SHP77 treated with DMSO at 0.1 percent for 48 hours (cell line): ENCODE data around the gene ACP7.

Source experiments
- DNase-seq: peaks from one replicate; lab custom pipeline; 2025; lab: John Stamatoyannopoulos, UW

ACP7 gene

GRCh38 chr19:39150235-39150634 lies 66.1 kb downstream of the ACP7 start:
- no peak for DNase-seq

- DNase-seq, result no peak
Observed at GRCh38 chr19:39150807-39151600, 66.8 kb downstream of the ACP7 start.

- DNase-seq, result no peak
Observed at GRCh38 chr19:39152066-39152465, 67.9 kb downstream of the ACP7 start.

GRCh38 chr19:39154100-39154628 lies 70.0 kb downstream of the ACP7 start:
- no peak for DNase-seq

GRCh38 chr19:39154629-39155100 lies 70.5 kb downstream of the ACP7 start:
- no peak for DNase-seq

- no peak for DNase-seq
Observed at GRCh38 chr19:39155114-39155700, 71.0 kb downstream of the ACP7 start.

GRCh38 chr19:39155741-39156140 lies 71.6 kb downstream of the ACP7 start:
- no peak for DNase-seq

GRCh38 chr19:39156326-39157230 lies 72.4 kb downstream of the ACP7 start:
- DNase-seq, result no peak

GRCh38 chr19:39157275-39157996 lies 73.3 kb downstream of the ACP7 start:
- DNase-seq, result no peak

GRCh38 chr19:39157997-39158389 lies 73.8 kb downstream of the ACP7 start:
- no peak for DNase-seq

- no peak for DNase-seq
Observed at GRCh38 chr19:39158646-39159260, 74.6 kb downstream of the ACP7 start.

- no peak for DNase-seq
Observed at GRCh38 chr19:39160523-39160861, 76.3 kb downstream of the ACP7 start.
